Activated CD4-positive, alpha-beta T cell treated with anti-CD3 and anti-CD28 coated beads, Interleukin-2, amount 50 U/mL, for 16 hours (primary cell): ENCODE results near the gene TAB3.
A peak's percentile ranks its signal among the peaks of the same experiment; 100 is the strongest.

Source experiments
- DNase-seq: peaks from one replicate; pipeline ENCODE4 v3.0.0-alpha.2; 2020

Gene TAB3, protein sequence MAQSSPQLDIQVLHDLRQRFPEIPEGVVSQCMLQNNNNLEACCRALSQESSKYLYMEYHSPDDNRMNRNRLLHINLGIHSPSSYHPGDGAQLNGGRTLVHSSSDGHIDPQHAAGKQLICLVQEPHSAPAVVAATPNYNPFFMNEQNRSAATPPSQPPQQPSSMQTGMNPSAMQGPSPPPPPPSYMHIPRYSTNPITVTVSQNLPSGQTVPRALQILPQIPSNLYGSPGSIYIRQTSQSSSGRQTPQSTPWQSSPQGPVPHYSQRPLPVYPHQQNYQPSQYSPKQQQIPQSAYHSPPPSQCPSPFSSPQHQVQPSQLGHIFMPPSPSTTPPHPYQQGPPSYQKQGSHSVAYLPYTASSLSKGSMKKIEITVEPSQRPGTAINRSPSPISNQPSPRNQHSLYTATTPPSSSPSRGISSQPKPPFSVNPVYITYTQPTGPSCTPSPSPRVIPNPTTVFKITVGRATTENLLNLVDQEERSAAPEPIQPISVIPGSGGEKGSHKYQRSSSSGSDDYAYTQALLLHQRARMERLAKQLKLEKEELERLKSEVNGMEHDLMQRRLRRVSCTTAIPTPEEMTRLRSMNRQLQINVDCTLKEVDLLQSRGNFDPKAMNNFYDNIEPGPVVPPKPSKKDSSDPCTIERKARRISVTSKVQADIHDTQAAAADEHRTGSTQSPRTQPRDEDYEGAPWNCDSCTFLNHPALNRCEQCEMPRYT

DNA sequence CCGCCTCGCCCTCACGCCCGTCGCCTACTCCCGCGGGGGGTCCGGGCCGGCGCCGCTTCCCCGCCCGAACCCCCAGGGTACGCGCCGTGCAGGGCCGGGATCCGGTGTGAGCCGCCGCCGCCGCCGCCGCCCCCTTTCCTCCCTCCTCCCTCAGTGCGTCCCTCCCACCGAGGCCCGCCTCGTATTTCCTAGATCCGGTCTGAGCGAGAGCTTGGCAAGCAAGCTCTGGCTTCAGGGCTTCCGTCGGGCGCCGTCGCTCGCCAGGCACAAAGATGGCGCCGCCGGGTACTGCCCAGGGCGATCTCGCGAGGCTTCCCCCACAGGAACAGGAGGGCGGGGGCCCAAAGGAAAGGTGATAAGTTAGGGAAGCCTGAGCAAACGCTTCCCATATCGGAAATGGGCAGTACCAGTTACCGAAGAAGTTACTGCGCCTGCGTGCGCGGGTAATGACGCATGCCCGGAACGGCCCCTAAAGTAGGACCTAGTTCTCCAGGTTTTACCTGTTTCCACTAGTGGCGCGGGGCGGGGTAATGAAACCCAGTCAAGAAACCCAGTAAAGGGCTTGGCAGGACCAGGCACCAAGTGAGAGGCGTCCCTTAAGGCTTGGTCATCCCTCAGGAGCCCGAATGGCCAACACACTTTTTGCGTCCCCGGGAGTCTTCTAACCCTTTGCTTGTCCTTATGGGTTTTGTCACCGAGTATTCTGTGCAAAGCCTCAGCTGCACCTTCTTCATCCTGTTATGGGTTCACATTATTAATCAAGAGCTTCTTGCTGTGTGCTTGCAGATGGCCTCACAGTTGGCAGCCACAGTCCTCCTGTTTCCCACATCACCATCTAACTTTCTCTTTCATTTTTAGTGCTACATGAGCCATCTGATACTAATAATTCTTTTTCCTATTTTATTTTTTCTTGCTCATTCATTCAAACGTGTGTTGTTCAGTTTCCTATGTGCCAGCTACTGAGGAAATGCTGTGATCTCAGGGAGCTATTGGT lies at the start of gene TAB3:
Gene TAB3 (minus strand): TSS at position 108 of the 994 bp plus-strand sequence. CDS start 29,666 bp downstream, outside the sequence.
- DNase-seq, result peak; percentile 95

DNA sequence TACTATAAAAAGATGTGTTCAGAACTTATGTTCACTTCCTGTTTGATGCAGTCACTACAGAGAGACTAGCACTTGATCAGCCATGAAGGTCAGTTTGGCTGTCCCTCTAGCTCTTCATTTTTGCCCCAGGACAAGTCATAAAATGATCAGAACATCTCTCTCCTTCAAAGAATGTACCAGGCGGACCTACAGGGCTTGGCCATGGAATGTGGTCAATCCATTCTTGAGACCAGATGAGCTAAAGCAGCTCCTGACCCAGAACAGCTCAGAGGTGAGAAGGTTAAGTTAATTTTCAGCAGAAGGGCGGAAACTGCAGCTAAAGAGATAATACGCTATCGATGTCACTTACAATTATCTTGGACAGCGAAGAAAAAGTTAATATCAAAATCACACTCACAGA lies 49.2 kb upstream of the TAB3 start:
- DNase-seq, result no peak

DNA sequence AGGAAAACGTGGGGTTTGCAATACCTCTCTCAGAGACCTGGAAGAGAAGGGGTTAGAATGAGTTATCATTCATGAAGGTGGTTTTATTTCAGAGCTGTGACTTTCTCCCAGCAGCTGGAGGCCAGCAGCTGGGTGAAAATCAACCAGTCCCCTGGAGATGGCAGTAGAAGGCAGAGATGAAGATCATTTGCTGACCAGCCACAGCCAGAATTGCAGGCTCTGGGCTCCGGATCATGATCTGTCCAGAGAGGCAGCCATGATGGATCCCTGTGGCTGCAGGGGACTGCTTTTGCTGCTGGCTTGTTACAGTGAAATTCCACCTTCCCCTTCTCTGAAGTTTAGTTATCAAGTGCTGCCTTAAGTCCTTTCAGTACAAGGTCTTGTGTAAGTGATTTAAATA lies 46.9 kb upstream of the TAB3 start:
- DNase-seq, result no peak

DNA sequence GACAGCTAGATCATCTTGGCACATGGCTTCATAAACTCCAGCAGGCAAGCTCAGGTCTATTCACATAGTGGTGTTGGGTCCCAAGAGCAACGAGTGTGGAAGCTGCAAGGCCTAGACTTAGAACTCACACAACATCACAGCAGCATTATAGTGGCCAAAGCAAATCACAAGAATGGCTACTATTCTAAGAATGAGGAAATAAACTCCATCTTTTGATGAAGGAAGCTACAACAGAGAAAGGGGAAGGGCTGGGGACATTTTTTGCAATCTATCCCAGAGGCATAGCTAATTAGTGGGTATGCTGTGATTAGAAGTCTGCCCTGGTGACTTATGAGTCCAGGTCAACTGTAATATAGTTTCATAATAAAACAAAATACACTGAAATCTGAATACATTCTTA lies 42.9 kb upstream of the TAB3 start:
- no peak for DNase-seq

DNA sequence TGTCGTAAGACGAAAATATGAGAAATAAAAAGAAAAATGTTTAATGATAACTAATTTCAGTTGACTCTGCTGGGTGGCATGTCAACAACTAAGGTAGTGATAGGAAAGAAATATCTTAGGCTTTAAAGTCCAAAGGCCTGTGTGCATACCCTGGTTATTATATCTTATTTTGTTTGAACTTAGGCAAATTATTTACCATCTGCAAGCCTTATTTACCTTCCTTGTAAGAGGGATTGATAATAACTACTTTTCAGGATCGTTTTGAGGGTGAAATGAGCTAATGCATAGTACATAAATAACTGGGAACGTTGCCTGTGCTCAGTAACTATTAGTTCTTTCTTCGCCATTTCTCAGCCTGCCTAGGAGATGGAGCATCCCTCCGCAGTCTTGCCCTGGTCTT lies 41.6 kb upstream of the TAB3 start:
- no peak for DNase-seq

DNA sequence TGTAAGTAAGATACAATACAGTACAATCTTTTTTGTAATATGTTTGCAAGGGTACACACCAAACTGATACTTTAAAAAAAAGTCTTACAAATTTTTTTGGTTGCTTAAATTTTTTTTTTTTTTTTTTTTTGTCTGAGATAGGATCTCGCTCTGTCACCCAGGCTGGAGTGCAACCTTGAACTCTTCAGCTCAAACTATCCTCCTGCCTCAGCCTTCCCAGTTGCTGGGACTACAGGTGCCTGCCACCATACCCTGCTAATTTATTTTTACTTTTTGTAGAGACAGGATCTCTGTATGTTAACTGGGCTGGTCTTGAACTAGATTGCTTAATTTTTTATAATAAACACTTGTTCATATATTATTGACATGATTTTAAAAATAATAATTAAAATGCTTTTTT lies 41.1 kb upstream of the TAB3 start:
- no peak for DNase-seq

DNA sequence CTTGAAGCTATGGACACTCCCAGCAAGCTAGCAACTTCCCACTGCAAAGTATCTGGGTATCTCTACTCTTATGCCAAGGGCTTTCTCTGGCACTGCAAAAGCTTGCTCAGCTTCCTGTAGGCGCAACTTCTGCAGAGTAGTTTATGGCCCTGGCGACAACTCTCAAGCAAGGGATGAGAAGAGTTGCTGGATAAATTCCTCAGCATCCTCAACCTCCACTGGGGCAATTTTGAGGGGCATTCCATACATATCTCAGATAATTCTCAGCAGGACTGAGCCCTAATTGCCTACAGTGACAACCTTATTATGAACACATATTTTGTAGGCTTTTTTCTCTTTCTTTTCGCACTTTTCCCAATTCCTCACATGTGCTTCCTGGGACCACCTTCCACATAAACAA lies 31.2 kb upstream of the TAB3 start:
- DNase-seq, result no peak

DNA sequence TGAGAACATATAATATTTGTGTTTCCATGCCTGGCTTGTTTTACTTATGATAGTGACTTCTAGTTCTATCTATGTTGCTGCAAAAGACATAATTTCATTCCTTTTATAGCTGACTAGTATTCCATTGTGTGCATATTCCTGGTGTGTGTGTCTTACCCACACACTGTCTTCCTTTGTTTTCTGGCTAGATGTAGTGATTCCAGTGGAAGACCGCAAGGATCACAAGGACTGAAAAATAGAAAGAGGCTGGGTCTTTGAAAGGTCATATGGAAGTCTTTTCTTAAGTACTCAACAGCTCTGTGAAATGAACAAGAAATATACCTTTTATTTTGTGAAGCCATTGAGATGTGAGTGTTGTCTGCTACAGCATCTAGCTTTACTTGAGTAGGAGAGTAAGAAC lies 29.4 kb upstream of the TAB3 start:
- DNase-seq, result no peak

DNA sequence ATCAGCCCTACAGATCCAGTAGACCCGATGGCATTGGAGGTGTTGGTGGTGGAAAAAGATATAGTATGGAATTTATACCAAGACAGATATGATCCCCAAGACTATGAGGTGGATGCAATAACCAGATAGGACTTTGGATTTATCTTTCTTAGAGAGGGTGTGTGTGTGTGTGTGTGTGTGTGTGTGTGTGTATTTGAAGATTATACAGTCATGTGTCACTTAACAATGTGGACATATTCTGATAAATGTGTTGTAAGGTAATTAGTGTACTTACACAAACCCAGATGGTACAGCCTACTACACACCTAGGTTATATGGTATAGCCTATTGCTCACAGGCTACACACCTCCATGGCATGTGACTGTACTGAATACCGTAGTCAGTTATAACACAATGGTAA lies 24.4 kb upstream of the TAB3 start:
- no peak for DNase-seq

DNA sequence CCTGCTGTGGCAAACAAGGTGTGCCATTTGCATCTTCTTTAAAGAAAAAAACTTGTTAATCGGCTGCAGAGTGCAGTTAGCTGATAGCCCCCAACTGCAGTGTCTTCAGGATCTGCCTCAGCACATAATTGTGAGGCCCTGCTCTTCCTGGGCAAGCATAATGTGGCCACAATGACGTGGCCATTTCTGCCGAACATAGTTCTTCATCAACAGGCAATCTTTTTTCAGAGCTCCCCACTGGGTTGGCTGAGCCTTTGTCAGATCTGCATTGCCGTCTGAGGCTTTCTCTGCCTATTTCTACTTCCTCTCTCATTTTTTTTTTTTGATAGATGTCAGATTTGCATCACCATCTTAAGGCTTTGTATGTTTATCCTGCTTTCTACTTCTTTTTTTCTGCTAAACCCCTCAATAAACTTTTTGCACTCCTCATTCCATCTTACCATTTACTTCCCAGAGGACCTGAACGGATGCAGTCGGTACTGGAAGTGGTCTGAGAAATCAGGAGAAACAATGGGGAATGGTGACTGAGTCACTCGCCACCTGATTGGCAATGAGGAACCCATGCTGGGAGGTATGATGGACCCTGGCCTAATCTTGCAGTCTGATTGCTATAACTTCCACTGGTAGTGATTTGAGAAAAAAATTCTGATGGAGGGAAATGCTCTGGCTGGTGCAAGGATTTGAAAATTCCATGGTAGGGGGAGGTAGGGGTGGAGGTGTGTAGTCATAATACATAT lies 21.2 kb upstream of the TAB3 start:
- peak; percentile 19 for DNase-seq

DNA sequence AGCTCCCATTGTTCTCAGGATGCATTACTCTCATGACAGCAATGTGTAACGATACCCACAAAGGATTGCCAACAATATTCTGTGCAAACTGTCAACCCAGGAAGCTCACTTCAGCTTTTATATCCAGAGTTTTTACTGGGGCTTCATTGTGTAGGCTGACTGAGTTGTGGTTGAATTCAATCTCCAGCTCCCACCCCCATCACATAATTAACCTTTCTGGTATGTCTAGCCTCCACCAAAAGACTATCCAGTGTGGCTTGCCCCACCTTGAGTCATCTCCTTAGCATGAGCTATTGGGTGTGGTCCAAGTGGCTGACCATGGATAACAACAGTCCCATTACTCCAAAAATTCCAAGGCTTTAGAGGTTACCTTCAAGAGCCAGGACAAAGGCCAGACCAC lies 17.7 kb upstream of the TAB3 start:
- DNase-seq, result no peak

DNA sequence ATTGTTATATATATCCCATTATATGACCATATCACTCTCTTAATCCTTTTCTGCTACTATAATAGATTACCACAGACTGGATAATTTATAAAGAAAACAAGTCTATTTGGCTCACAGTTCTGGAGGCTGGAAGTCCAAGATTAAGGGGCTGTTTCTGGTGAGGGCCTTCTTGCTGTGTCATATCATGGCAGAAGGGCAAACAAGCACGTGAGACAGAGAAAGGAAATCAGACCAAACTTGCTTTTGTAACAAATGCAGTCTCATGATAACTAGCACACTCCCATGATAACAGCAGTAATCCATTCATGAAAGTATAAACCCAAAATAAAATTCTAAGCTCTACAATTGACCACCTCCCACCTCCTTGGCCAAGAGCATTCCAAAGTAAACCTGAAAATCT lies 16.3 kb upstream of the TAB3 start:
- no peak for DNase-seq

DNA sequence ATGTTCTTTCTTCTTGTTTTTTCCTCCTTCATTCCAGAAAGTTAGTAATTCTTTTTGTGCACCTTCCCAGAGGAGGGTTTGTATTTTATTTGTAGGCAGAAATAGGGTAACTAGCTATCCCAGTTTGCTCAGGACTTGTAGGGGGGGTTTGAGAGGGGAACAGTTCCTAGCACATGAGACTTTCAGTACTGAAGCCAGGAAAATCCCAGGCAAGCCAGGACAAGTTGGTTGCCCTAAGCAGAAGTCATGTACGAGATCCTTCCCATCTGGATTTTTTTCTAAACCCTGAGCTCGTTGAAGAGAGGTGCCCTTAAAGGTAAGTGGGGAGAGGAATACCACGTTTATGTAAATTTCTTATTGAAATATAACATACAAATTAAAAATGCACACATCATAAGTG lies 15.6 kb upstream of the TAB3 start:
- no peak for DNase-seq

DNA sequence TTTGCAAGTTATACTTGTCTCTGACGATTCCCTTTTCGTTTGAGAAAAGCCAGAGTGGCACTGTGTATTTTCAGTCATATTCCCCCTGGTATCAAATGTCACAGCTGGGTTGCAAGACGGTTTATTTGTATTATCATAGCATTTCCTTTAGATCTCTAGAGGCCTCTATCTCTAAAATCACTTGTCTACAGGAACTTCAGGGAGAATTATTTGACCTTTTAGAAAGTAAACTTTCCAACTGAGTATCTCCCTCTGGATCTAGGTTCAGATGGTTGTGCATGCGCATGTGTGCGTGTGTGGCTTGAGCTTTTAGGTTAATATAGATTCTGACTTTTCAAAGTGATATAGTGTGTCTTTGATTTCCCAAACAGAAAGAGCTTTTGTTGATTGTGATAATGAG lies 15.1 kb upstream of the TAB3 start:
- DNase-seq, result no peak

DNA sequence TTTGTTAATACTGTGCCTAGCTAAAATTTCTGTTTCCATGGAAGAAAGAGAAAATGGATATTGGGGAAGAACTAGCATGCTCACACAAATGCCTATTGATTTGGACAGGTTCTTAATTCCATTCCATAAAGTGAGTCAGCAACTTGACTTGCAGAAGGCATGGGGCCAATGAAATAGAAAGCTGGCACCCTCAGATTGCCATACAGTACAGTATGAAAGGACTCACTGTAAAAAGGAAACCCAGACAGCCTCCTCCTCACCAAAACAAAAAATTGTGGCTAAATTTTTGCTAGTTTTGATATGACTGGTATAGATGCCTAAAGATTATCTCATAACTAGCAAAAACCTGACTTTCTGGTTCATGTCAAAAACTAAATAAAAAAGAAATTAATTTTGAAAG lies 11.2 kb upstream of the TAB3 start:
- DNase-seq, result peak; percentile 75

DNA sequence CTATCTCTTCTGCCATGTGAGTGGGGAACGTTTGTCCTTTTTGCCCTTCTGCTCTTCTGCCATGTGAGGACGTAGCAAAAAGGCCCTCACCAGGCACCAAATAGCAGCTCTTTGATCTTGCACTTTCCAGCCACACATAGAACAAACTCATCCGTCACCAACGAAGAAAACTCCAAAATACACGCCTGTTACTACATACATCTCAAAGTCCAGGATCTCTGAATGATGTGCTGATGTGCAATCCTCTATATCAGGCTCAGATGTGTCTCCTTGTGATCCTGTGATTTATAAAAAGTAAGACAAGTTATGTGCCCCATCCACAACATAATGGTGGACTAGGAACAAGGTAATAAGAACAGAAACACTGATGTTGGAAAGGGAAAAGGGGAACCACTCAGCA lies 9.8 kb upstream of the TAB3 start:
- no peak for DNase-seq

DNA sequence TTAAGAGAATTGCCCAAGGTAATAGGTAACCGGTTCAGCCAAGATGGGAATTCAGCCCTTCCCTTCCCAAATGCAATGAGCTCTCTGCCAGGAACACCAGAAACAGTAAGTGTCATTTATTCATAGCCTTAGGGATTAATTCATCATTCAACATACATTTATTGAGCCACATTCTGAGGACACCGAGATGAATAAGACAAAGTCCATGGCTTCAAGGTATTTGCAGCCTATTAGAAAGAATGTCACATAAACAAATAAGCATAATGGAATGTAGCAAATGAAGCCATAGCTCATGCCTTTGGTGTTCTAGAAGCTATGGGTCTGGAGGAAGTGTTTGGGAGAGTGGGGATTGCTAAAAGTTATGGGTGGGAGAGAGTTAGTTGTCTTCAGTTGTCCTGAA lies 6.3 kb upstream of the TAB3 start:
- no peak for DNase-seq

DNA sequence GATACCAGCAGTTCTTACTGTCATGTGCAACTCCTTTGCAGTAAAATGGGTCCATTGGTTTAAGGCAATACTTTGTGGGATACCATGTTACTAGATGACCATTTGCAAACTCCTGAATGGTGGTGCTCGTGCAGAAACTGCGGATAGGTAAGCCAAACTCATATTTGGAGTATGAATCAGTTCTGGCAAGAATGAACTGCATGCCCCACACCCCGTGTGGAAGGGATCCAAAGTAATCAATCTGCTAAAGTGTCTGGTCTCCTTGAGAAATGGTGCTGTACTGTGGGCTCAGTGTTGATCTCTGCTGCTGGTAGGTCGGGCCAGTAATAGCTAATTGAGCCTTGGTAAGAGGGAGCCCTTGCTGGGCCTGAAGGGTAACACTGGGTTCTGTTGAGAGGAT lies 4.2 kb upstream of the TAB3 start:
- DNase-seq, result no peak

DNA sequence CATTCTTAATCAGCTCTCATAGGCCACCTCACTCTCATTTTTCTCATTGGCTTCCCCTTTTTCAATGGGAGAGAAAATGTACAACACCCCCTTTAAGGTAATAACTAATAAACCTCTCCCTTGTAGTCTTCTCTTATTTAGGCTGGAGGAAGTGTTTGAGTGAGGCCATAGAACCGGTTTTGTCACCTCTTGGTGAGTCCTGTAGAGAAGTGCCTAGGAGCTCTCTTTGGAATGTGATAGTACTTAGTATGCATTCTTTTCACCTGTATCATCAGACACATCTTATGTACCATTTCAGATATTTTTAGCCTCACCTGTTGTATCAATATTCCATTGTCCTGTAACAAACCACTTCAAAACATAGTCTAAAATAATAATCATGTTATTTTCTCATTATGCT lies 3.5 kb upstream of the TAB3 start:
- no peak for DNase-seq

DNA sequence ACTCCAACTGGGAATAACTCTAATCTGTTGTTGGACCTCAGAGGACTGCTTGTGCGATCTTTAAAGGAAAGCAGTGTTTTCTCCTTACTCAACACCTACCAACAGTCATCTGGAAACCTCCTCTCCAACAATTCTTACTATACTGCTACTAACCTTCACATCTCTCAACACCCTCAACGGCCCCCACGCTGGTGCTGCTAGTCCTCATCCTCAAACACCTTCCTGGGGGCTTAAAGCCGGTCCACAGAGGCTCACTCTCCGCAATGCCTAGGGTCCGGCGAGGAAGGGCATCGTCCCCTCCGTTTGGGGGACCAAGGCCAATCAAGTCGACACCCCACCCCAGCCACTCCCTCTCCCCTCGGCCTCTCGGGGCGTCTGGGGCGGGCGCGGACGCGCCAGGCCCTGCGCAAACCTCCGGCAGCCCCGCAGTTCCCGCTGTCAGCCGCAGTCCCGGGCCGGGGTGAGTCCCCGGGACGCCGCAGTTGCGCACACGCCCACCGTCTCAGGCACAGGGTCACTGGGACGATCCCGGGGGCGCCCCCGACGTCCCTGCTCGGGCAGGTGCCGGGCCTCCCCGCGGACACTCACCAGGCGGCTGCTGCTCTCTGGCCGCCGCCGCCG lies 418 bp downstream of the TAB3 start:
- DNase-seq, result peak; percentile 39

DNA sequence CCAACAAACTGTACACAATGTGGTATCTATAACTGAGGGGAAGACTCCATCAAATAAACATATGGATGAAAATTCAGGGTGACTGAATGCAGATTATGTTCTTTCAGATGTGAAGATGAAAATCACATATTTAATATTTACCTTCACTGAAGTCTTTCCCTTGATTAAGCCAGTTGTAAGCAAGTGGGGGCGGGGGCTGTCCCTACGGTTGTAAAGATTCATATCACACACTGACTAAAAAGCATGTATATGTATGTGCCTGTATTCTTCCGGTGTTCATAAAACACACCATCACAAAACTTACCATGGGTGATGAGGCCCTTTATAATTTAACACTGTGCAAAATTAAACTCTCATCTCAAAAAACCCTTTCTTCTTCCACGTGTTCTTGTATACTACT lies 1.3 kb downstream of the TAB3 start:
- DNase-seq, result peak; percentile 32

DNA sequence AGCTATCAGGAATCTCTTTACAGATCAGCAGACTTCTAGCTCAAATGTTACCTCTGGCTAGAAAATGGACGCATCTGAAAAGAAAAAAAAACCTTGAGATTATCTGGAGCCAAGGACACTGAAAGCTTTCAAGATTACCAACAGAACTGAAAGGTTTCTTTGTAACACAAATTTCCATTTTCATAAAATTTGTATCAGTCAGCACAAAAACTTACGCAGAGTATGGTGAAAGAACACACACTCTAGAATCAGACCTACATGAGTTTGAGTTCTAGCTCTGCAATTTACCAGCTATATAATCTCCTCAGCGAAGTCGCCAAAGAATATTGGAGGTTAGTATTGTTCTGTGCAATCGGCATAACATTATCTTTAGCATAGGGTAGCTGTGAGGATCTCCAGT lies 1.8 kb downstream of the TAB3 start:
- no peak for DNase-seq
